Right renal pelvis (tissue), 4 donors: Measurements from ENCODE around the gene TANC1. TPM values are rescaled to one million over a fixed set of nuclear protein-coding genes. Genes with fewer than 3 reads are reported as not detected.
"Not testable (repeated sequence)": the region's sequence is repeated elsewhere in the genome, so short reads cannot be mapped to it uniquely, and the experiment has no call there.

Experiments
- DNase-seq, 4 donors: peaks; one replicate each; pipeline ENCODE4 v3.0.0-alpha.2; 2013; ENCODE audit warnings: low read depth in 4 of 4, low spot score in 3 of 4, missing footprints in 1 of 4
- polyA plus RNA-seq, 4 donors: library from polyadenylated mRNA; unstranded; fragments of 120-200 nt; gene quantifications; one replicate each; pipeline ENCODE4 v1.2.1, GENCODE V29; 2013; ENCODE audit not compliant: insufficient read length in 4 of 4

The TANC1 gene
- polyA plus RNA-seq, 4 donors = 43.6 to 58.2 (median 57.7) TPM

- no peak for DNase-seq
Observed at GRCh38 chr2:159082119-159082518, 113.7 kb downstream of the TANC1 start.

GRCh38 chr2:159084384-159085370 is 116.2 kb downstream of the TANC1 start:
- DNase-seq = no peak

GRCh38 chr2:159086342-159086741 is 117.9 kb downstream of the TANC1 start:
- no peak for DNase-seq

GRCh38 chr2:159086826-159087225 is 118.4 kb downstream of the TANC1 start:
- no peak for DNase-seq

GRCh38 chr2:159088906-159089305 is 120.5 kb downstream of the TANC1 start:
- DNase-seq = no peak

- DNase-seq = no peak
Observed at GRCh38 chr2:159089543-159089942, 121.1 kb downstream of the TANC1 start.

- DNase-seq = no peak
Observed at GRCh38 chr2:159090514-159091201, 122.2 kb downstream of the TANC1 start.

- no peak for DNase-seq
Observed at GRCh38 chr2:159091381-159091780, 122.9 kb downstream of the TANC1 start.

GRCh38 chr2:159091976-159092375 is 123.5 kb downstream of the TANC1 start:
- DNase-seq = no peak

GRCh38 chr2:159093497-159093896 is 125.1 kb downstream of the TANC1 start:
- DNase-seq = peak in 1 of 4 donors; percentile 68

- no peak for DNase-seq
Observed at GRCh38 chr2:159094173-159094737, 125.8 kb downstream of the TANC1 start.

- DNase-seq = no peak
Observed at GRCh38 chr2:159095813-159096212, 127.4 kb downstream of the TANC1 start.

GRCh38 chr2:159096302-159096855 is 127.9 kb downstream of the TANC1 start:
- not testable (repeated sequence) for DNase-seq

- DNase-seq = no peak
Observed at GRCh38 chr2:159096901-159097300, 128.5 kb downstream of the TANC1 start.

GRCh38 chr2:159098361-159098760 is 129.9 kb downstream of the TANC1 start:
- no peak for DNase-seq

GRCh38 chr2:159098921-159099411 is 130.5 kb downstream of the TANC1 start:
- no peak for DNase-seq

GRCh38 chr2:159101755-159102489 is 133.5 kb downstream of the TANC1 start:
- DNase-seq = no peak

- no peak for DNase-seq
Observed at GRCh38 chr2:159103411-159103810, 135.0 kb downstream of the TANC1 start.

GRCh38 chr2:159106109-159106508 is 137.7 kb downstream of the TANC1 start:
- no peak for DNase-seq
